HepG2 (cell line): ENCODE measurements around the gene GRPEL2. TPM values are rescaled to one million over a fixed set of nuclear protein-coding genes. Genes with fewer than 3 reads are reported as not detected.
A peak's percentile ranks its signal among the peaks of the same experiment; 100 is the strongest.

Experiments used
- ATF4 ChIP-seq, 2 experiments: fragments of 450-650 bp in 1 of 2; sonication (generic) in 1 of 2; formaldehyde crosslinking; IDR thresholded peaks; 2 replicates each; pipeline versions ENCODE4 v1.5.0 to v1.8.0; 2020 to 2022; ENCODE audit warnings: mild to moderate bottlenecking in 1 of 2, missing genetic modification reagents in 1 of 2
- ELF1 ChIP-seq: sonication (generic); formaldehyde crosslinking; IDR thresholded peaks from 2 replicates; pipeline ENCODE4 v1.4.0; 2020; ENCODE audit warnings: missing genetic modification reagents
- FOSL2 ChIP-seq: sonication (generic); formaldehyde crosslinking; IDR thresholded peaks from 2 replicates; pipeline ENCODE4 v1.4.0; 2020; ENCODE audit warnings: missing genetic modification reagents
- GABPA ChIP-seq, 2 experiments: IDR thresholded peaks; 2 replicates each; pipeline ENCODE4 v1.6.1; 2011 to 2016; ENCODE audit warnings: low read depth in 2 of 2, low read length in 1 of 2, missing biosample characterization in 1 of 2, missing genetic modification characterization in 1 of 2
- HMGXB3 ChIP-seq: sonication (generic); formaldehyde crosslinking; IDR thresholded peaks from 2 replicates; pipeline ENCODE4 v1.4.0; 2020; ENCODE audit warnings: missing genetic modification reagents, borderline replicate concordance
- KLF13 ChIP-seq: sonication (generic); formaldehyde crosslinking; IDR thresholded peaks from 2 replicates; pipeline ENCODE4 v1.4.0; 2020; ENCODE audit warnings: mild to moderate bottlenecking, missing genetic modification reagents
- MEF2D ChIP-seq: sonication (generic); formaldehyde crosslinking; IDR thresholded peaks from 2 replicates; pipeline ENCODE4 v1.5.1; 2020; ENCODE audit warnings: mild to moderate bottlenecking, missing genetic modification reagents
- NFKB2 ChIP-seq: sonication (generic); formaldehyde crosslinking; IDR thresholded peaks from 2 replicates; pipeline ENCODE4 v1.4.0; 2020; ENCODE audit warnings: missing genetic modification reagents, borderline replicate concordance
- PBX2 ChIP-seq: IDR thresholded peaks from 2 replicates; pipeline ENCODE4 v1.6.1; 2016; ENCODE audit warnings: control low read depth
- POGK ChIP-seq: sonication (generic); formaldehyde crosslinking; conservative IDR thresholded peaks from 2 replicates; pipeline ENCODE4 v1.8.0; 2022; ENCODE audit warnings: mild to moderate bottlenecking, moderate library complexity, missing genetic modification reagents
- TBX2 ChIP-seq: sonication (generic); formaldehyde crosslinking; IDR thresholded peaks from 2 replicates; pipeline ENCODE4 v1.5.0; 2020; ENCODE audit warnings: missing genetic modification reagents, mild to moderate bottlenecking, borderline replicate concordance
- ZNF510 ChIP-seq: sonication (generic); formaldehyde crosslinking; IDR thresholded peaks from 2 replicates; pipeline ENCODE4 v1.4.0; 2020; ENCODE audit warnings: low read depth, mild to moderate bottlenecking, missing genetic modification reagents
- ZNF512B ChIP-seq: sonication (generic); formaldehyde crosslinking; IDR thresholded peaks from 2 replicates; pipeline ENCODE4 v1.5.1; 2020; ENCODE audit warnings: missing genetic modification reagents, mild to moderate bottlenecking, borderline replicate concordance
- ZNF563 ChIP-seq: sonication (generic); formaldehyde crosslinking; IDR thresholded peaks from 2 replicates; pipeline ENCODE4 v1.8.0; 2022; ENCODE audit warnings: mild to moderate bottlenecking, moderate library complexity, missing genetic modification reagents
- ZNF616 ChIP-seq: sonication (generic); formaldehyde crosslinking; IDR thresholded peaks from 2 replicates; pipeline ENCODE4 v1.5.0; 2020; ENCODE audit warnings: low read depth, mild to moderate bottlenecking, missing genetic modification reagents
- polyA plus RNA-seq, 8 experiments: library from polyadenylated mRNA; depleted of rRNA in 3 of 8; stranded (reverse) in 7 of 8; unstranded in 1 of 8; fragments of >200 nt; fragmentation: Illumina TruSeq in 4 of 8; extraction: Trizol in 4 of 8; gene quantifications; 2 replicates each; pipeline versions ENCODE4 v1.2.1 to v1.2.3, GENCODE V29; 2011 to 2016; ENCODE audit warnings: low read depth in 4 of 8, missing spikeins in 1 of 8, mixed read lengths in 1 of 8; ENCODE audit not compliant: insufficient read depth in 1 of 8
- total RNA-seq, 5 experiments: library from RNA; depleted of rRNA; stranded (reverse); fragments of >200 nt; fragmentation: Illumina TruSeq; extraction: Trizol; gene quantifications; 2 replicates each; pipeline ENCODE4 v1.2.3, GENCODE V29; 2016; ENCODE audit warnings: low read depth in 1 of 5

The GRPEL2 gene
- total and polyA plus RNA-seq, 2 of the 13 experiments (the other 11 are each of a cell fraction or from before 2014, with no cell fraction given) = 13.1 to 16.6 TPM

- TF ChIP-seq ZNF512B (CRISPR knock-in tag) (no peak), ZNF616 (CRISPR knock-in tag) (0 out of 2 replicates have a peak, but pooled peaks have one; percentile 47), KLF13 (no peak), POGK (CRISPR knock-in tag) (0 out of 2 replicates have a peak, but pooled peaks have one; percentile 19), NFKB2 (peak; percentile 75; the same call in 1 of the 2 replicates), HMGXB3 (CRISPR knock-in tag) (0 out of 2 replicates have a peak, but pooled peaks have one; percentile 36), TBX2 (CRISPR knock-in tag) (peak; percentile 53; the same call in 1 of the 2 replicates), PBX2 (CRISPR knock-in tag) (peak; percentile 84), ZNF563 (CRISPR knock-in tag) (peak; percentile 92), FOSL2 (CRISPR knock-in tag) (no peak), ZNF510 (CRISPR knock-in tag) (no peak), ATF4 (CRISPR knock-in tag; IDR thresholded peaks at IDR 0.05) (no peak), MEF2D (no peak), GABPA (IDR thresholded peaks at IDR 0.05; ENCODE audit: low read depth, low read length) (no peak), GABPA (CRISPR knock-in tag; IDR thresholded peaks at IDR 0.05; ENCODE audit: low read depth) (peak; percentile 32; the same call in 1 of the 2 replicates), ELF1 (CRISPR knock-in tag) (peak; percentile 13; the same call in 1 of the 2 replicates)
Observed at GRCh38 chr5:149357370-149358293, 12.3 kb downstream of the GRPEL2 start, which contains the start of gene PCYOX1L (continued).
